Measurements from ENCODE around the gene PELI3. TPM values are rescaled to one million over a fixed set of nuclear protein-coding genes. Genes with fewer than 3 reads are reported as not detected.

Gene PELI3, protein sequence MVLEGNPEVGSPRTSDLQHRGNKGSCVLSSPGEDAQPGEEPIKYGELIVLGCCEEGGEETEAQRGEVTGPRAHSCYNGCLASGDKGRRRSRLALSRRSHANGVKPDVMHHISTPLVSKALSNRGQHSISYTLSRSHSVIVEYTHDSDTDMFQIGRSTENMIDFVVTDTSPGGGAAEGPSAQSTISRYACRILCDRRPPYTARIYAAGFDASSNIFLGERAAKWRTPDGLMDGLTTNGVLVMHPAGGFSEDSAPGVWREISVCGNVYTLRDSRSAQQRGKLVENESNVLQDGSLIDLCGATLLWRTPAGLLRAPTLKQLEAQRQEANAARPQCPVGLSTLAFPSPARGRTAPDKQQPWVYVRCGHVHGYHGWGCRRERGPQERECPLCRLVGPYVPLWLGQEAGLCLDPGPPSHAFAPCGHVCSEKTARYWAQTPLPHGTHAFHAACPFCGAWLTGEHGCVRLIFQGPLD
- 10 to 100 TPM; 20.7 to 23.8 TPM for total RNA-seq
- 4.6 TPM for polyA plus RNA-seq (2013, experiment 1 of 2)
- 6.0 TPM for polyA plus RNA-seq (2013, experiment 2 of 2)
- 3.7 to 38.8 (median 16.2) reads per million in 172 experiments for total RNA-seq

DNA sequence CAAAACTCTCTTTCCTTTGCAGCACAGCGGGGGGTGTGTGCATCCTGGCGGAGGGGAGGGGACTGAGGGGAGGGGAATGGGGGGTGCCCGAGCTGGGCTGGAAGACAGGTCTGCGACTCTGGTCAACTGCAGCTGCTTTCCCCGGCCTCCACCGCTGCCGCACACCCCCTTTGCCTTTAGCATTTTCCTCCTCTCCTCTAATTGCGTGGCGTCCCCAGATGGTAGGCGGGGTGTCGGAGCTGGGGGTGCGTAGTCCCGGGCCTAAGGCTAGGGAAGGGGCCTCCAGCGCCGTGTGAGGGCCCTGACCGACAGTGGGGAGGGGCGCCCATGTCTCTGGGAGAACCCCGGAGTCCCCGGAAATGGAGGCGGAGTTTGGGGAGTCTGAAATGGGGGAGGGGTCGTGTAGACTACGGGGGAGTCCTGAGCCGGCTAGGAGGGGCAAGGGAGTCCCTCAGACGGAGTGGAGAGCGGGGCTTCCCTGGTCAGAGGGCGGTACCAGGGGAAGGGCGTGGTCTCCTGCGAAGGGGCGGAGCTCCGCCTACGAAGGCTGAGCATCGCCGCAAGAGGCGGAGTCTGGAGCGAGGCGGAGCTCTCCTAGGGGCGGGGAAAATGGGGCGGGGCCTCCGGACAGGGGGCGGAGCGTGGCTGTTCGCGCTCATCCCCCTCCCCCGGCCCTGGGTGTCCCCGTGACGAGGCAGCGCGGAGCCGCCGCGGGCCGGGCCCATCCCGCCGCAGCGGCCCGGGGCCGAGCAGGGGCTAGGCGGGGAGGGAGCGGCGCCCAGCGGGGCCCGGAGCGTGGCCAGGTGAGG lies at the start of gene PELI3:
Gene PELI3, plus strand, starts transcription at position 681 of the 809 bp plus-strand sequence. CDS start 1,224 bp downstream, outside the sequence.
- H3K4me3 ChIP-seq (ENCODE audit: low read length) = peak within 1 kb of the TSS; percentile 76

DNA sequence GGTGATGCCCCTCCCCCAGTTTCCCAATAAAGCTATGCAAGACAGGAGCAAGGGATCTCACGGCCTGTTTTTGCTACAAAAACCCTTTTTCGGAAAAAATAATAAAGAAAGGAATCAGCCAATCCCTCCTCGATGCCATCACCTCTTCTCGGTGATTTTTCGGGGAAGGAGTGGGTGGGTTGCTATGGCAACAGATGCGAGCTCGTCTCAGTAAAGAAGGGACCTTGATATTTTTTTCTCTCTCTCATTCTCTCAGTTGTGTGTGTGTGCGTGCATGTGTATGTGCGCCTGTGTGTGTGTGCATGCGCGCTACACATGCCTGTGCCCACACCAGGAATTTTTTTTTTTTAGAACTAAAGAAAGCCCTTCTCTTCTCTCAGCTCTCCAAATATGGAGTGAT lies 49.7 kb upstream of the PELI3 start:
- CTCF ChIA-PET = interaction anchor here (1.8 to 3.1 kb wide), 2 partner anchors 22 to 261 kb away, joined by 4 to 14 read pairs; partner anchors contain the start of gene MRPL11
- peaks cover 7% of the 10 kb centered on the region for H3K9me3 Mint-ChIP-seq
- H3K27ac Mint-ChIP-seq = no peak overlapping the region
- H3K36me3 ChIP-seq (ENCODE audit: insufficient read depth, low read length) = no peaks in the 10 kb centered on the region
- H3K27ac ChIP-seq (ENCODE audit: low read depth in 1 of 2, low read length in 2 of 2) = no peak overlapping the region
- intact Hi-C loops (cut with DNase I, micrococcal nuclease) = no loop called here
- H3K27me3 ChIP-seq (ENCODE audit: control insufficient read depth in 1 of 2, insufficient read depth in 2 of 2, low read length in 2 of 2) = peaks cover 48 to 53% of the 10 kb centered on the region in 2 experiments
- no peak for DNase-seq
- no peak overlapping the region for H3K4me3 Mint-ChIP-seq
- peaks cover 0 to 29% of the 10 kb centered on the region in 2 experiments for H3K9me3 ChIP-seq (ENCODE audit: control insufficient read depth in 1 of 2, insufficient read depth in 1 of 2, low read length in 2 of 2)
- peaks cover 81% of the 10 kb centered on the region for H3K27me3 Mint-ChIP-seq
- ATAC-seq (ENCODE audit: poor library complexity) = no peak
- H3K4me1 ChIP-seq (ENCODE audit: insufficient read depth, low read length) = peaks cover 11% of the 10 kb centered on the region
- POLR2A ChIA-PET = no interaction called here
- H3K4me3 ChIP-seq (ENCODE audit: low read length) = no peak overlapping the region
- TF ChIP-seq, protein P1, sequence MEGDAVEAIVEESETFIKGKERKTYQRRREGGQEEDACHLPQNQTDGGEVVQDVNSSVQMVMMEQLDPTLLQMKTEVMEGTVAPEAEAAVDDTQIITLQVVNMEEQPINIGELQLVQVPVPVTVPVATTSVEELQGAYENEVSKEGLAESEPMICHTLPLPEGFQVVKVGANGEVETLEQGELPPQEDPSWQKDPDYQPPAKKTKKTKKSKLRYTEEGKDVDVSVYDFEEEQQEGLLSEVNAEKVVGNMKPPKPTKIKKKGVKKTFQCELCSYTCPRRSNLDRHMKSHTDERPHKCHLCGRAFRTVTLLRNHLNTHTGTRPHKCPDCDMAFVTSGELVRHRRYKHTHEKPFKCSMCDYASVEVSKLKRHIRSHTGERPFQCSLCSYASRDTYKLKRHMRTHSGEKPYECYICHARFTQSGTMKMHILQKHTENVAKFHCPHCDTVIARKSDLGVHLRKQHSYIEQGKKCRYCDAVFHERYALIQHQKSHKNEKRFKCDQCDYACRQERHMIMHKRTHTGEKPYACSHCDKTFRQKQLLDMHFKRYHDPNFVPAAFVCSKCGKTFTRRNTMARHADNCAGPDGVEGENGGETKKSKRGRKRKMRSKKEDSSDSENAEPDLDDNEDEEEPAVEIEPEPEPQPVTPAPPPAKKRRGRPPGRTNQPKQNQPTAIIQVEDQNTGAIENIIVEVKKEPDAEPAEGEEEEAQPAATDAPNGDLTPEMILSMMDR (IDR thresholded peaks at IDR 0.05) = no peak
- no peaks in the 10 kb centered on the region for H3K36me3 Mint-ChIP-seq (ENCODE audit: low read depth)
- H3K4me1 Mint-ChIP-seq (ENCODE audit: low read depth) = peaks cover 6% of the 10 kb centered on the region

More for the DNA sequence above, at the start of gene PELI3:
- no peaks in the 10 kb centered on the region for H3K9me3 Mint-ChIP-seq
- peak within 1 kb of the TSS; percentile 84 to 90 for H3K27ac ChIP-seq (ENCODE audit: low read depth in 1 of 2, low read length in 2 of 2)
- peaks cover 27% of the 10 kb centered on the region for H3K4me1 Mint-ChIP-seq (ENCODE audit: low read depth)
- H3K27me3 ChIP-seq (ENCODE audit: control insufficient read depth in 1 of 2, insufficient read depth in 2 of 2, low read length in 2 of 2) = no peaks in the 10 kb centered on the region
- H3K36me3 ChIP-seq (ENCODE audit: insufficient read depth, low read length) = peaks cover 4% of the 10 kb centered on the region
- peaks cover 26% of the 10 kb centered on the region for H3K4me1 ChIP-seq (ENCODE audit: insufficient read depth, low read length)
- H3K27me3 Mint-ChIP-seq = no peaks in the 10 kb centered on the region
- no peaks in the 10 kb centered on the region for H3K9me3 ChIP-seq (ENCODE audit: control insufficient read depth in 1 of 2, insufficient read depth in 1 of 2, low read length in 2 of 2)
- ATAC-seq (ENCODE audit: poor library complexity) (peak; percentile 86), DNase-seq (peak; percentile 92 to 98 (median 95))
- CTCF ChIA-PET = interaction anchor here (0.6 to 3.0 kb wide), 4 partner anchors 13 to 218 kb away, joined by 3 to 25 read pairs (median 8); partner anchors contain the start of genes DPP3 and MRPL11
- TF ChIP-seq, protein P1 (IDR thresholded peaks at IDR 0.05) = no peak
- POLR2A ChIA-PET = interaction anchor here (0.6 to 4.9 kb wide), 20 partner anchors 11 to 802 kb away, joined by 3 to 88 read pairs (median 4); partner anchors contain the start of genes ACTN3, BBS1, CTSF and DPP3
- peak within 1 kb of the TSS; percentile 86 for H3K27ac Mint-ChIP-seq
- peaks cover 4% of the 10 kb centered on the region for H3K36me3 Mint-ChIP-seq (ENCODE audit: low read depth)
- peak within 1 kb of the TSS; percentile 92 for H3K4me3 Mint-ChIP-seq
- intact Hi-C loops (cut with DNase I, micrococcal nuclease) = loop anchor here (1.0 to 5.0 kb wide), 8 partner anchors 14 to 944 kb away; partner anchors contain the start of genes MRPL11 (in 2 of the 2), ACTN3 (in 1 of the 2), DPP3 (in 1 of the 2) and PC (in 1 of the 2)

Measured in CD4-positive, alpha-beta T cell (primary cell).